H9 (cell line): ENCODE results near the gene LRRN3. TPM values are rescaled to one million over a fixed set of nuclear protein-coding genes. Genes with fewer than 3 reads are reported as not detected.

ENCODE experiments used
- DNase-seq: peaks from one replicate; pipeline ENCODE4 v3.0.0-alpha.2; 2017
- H2AFZ ChIP-seq: one replicate; pipeline ENCODE4 v1.6.1; 2013; ENCODE audit warnings: mild to moderate bottlenecking, low read length, control low read depth, moderate library complexity
- H2AK5ac ChIP-seq: 2 replicates; pipeline ENCODE4 v1.6.1; 2013; ENCODE audit warnings: low read length, control low read depth, mixed read lengths; ENCODE audit not compliant: insufficient read length
- H2BK120ac ChIP-seq: one replicate; pipeline ENCODE4 v1.6.1; 2013; ENCODE audit warnings: low read depth, mild to moderate bottlenecking, low read length, control low read depth, inconsistent platforms; ENCODE audit not compliant: poor library complexity, severe bottlenecking
- H2BK12ac ChIP-seq: 2 replicates; pipeline ENCODE4 v1.6.1; 2013; ENCODE audit warnings: low read length, control low read depth, mixed read lengths, low read depth; ENCODE audit not compliant: insufficient read length
- H2BK15ac ChIP-seq: 2 replicates; pipeline ENCODE4 v1.6.1; 2013; ENCODE audit warnings: low read depth, low read length, control low read depth
- H2BK20ac ChIP-seq: one replicate; pipeline ENCODE4 v1.6.1; 2013; ENCODE audit warnings: low read depth, mild to moderate bottlenecking, low read length, control low read depth, inconsistent platforms; ENCODE audit not compliant: poor library complexity, severe bottlenecking
- H2BK5ac ChIP-seq: 2 replicates; pipeline ENCODE4 v1.6.1; 2013; ENCODE audit warnings: low read length, control low read depth, mixed read lengths; ENCODE audit not compliant: insufficient read length
- H3K14ac ChIP-seq: 2 replicates; pipeline ENCODE4 v1.6.1; 2013; ENCODE audit warnings: low read length, control low read depth; ENCODE audit not compliant: insufficient read depth
- H3K18ac ChIP-seq: 2 replicates; pipeline ENCODE4 v1.6.1; 2013; ENCODE audit warnings: low read depth, mild to moderate bottlenecking, mixed read lengths, low read length, control low read depth; ENCODE audit not compliant: insufficient read length
- H3K23ac ChIP-seq: 2 replicates; pipeline ENCODE4 v1.6.1; 2013; ENCODE audit warnings: low read length, control low read depth, mixed read lengths, low read depth; ENCODE audit not compliant: insufficient read length
- H3K23me2 ChIP-seq: 2 replicates; pipeline ENCODE4 v1.6.1; 2013; ENCODE audit warnings: low read depth, mild to moderate bottlenecking, mixed read lengths, low read length, control low read depth; ENCODE audit not compliant: insufficient read length, poor library complexity, severe bottlenecking
- H3K27ac ChIP-seq: 2 replicates; pipeline ENCODE4 v1.5.1; 2013; ENCODE audit warnings: low read length, control low read depth, mixed read lengths, low read depth; ENCODE audit not compliant: insufficient read length
- H3K27me3 ChIP-seq: 2 replicates; pipeline ENCODE4 v1.6.1; 2013; ENCODE audit warnings: low read length, control low read depth, inconsistent platforms; ENCODE audit not compliant: insufficient read depth
- H3K4ac ChIP-seq: 2 replicates; pipeline ENCODE4 v1.6.1; 2013; ENCODE audit warnings: low read depth, mild to moderate bottlenecking, control low read depth, inconsistent platforms, low read length, moderate library complexity
- H3K4me1 ChIP-seq: 2 replicates; pipeline ENCODE4 v1.6.1; 2013; ENCODE audit warnings: low read length, control low read depth, inconsistent platforms; ENCODE audit not compliant: insufficient read depth
- H3K4me2 ChIP-seq: 2 replicates; pipeline ENCODE4 v1.6.1; 2013; ENCODE audit warnings: low read length, control low read depth, mixed read lengths; ENCODE audit not compliant: insufficient read length, insufficient read depth
- H3K56ac ChIP-seq: 2 replicates; pipeline ENCODE4 v1.6.1; 2013; ENCODE audit warnings: low read depth, mild to moderate bottlenecking, mixed read lengths, low read length, control low read depth; ENCODE audit not compliant: insufficient read length
- H3K79me1 ChIP-seq: 2 replicates; pipeline ENCODE4 v1.6.1; 2013; ENCODE audit warnings: low read depth, mild to moderate bottlenecking, moderate library complexity, low read length, control low read depth, inconsistent platforms; ENCODE audit not compliant: insufficient read depth, poor library complexity, severe bottlenecking
- H3K79me2 ChIP-seq: 2 replicates; pipeline ENCODE4 v1.6.1; 2013; ENCODE audit warnings: low read length, control low read depth, inconsistent platforms; ENCODE audit not compliant: insufficient read depth
- H3K9ac ChIP-seq: 2 replicates; pipeline ENCODE4 v1.6.1; 2013; ENCODE audit warnings: low read length, control low read depth, mixed read lengths; ENCODE audit not compliant: insufficient read length; ENCODE audit errors: extremely low read depth
- H3K9me3 ChIP-seq: one replicate; pipeline ENCODE4 v1.6.1; 2013; ENCODE audit warnings: low read depth, low read length, inconsistent platforms; ENCODE audit not compliant: control insufficient read depth
- H3T11ph ChIP-seq: one replicate; pipeline ENCODE4 v1.6.1; 2013; ENCODE audit warnings: mild to moderate bottlenecking, low read length, control low read depth, inconsistent platforms
- H4K20me1 ChIP-seq: one replicate; pipeline ENCODE4 v1.6.1; 2013; ENCODE audit not compliant: control insufficient read depth, insufficient read length, insufficient read depth
- H4K5ac ChIP-seq: 2 replicates; pipeline ENCODE4 v1.6.1; 2013; ENCODE audit warnings: low read depth, mild to moderate bottlenecking, mixed read lengths, low read length, control low read depth; ENCODE audit not compliant: insufficient read length
- H4K8ac ChIP-seq: replicated peaks from 2 replicates; pipeline ENCODE4 v1.6.1; 2013; ENCODE audit warnings: low read length, control low read depth, mixed read lengths, low read depth; ENCODE audit not compliant: insufficient read length
- H4K91ac ChIP-seq: 2 replicates; pipeline ENCODE4 v1.6.1; 2013; ENCODE audit warnings: low read depth, mild to moderate bottlenecking, moderate library complexity, mixed read lengths, low read length, control low read depth; ENCODE audit not compliant: insufficient read length
- H3K27ac Mint-ChIP-seq, 3 experiments: 2 replicates in 2 of 3; 3 replicates in 1 of 3; pipeline ENCODE4 v1.8.0; 2020 to 2021; ENCODE audit warnings: mixed read lengths in 3 of 3, mild to moderate bottlenecking in 1 of 3, moderate library complexity in 1 of 3
- H3K27me3 Mint-ChIP-seq: 2 replicates; pipeline ENCODE4 v1.8.0; 2021; ENCODE audit warnings: low read depth, mild to moderate bottlenecking, moderate library complexity, mixed read lengths
- H3K36me3 Mint-ChIP-seq, 3 experiments: 2 replicates in 2 of 3; 3 replicates in 1 of 3; pipeline ENCODE4 v1.8.0; 2020 to 2021; ENCODE audit warnings: low read depth in 3 of 3, mixed read lengths in 3 of 3; ENCODE audit not compliant: insufficient read depth in 1 of 3
- H3K4me1 Mint-ChIP-seq, 2 experiments: 2 replicates each; pipeline ENCODE4 v1.8.0; 2020; ENCODE audit warnings: mixed read lengths in 2 of 2
- H3K4me3 Mint-ChIP-seq, 2 experiments: 2 replicates in 1 of 2; 3 replicates in 1 of 2; pipeline ENCODE4 v1.8.0; 2020 to 2021; ENCODE audit warnings: mild to moderate bottlenecking in 2 of 2, mixed read lengths in 2 of 2, moderate library complexity in 1 of 2
- H3K9me3 Mint-ChIP-seq, 2 experiments: 2 replicates in 1 of 2; 3 replicates in 1 of 2; pipeline ENCODE4 v1.8.0; 2020; ENCODE audit warnings: mild to moderate bottlenecking in 2 of 2, mixed read lengths in 2 of 2, moderate library complexity in 1 of 2
- WGBS: extraction: QIAGEN DNeasy Blood & Tissue Kit; methylation state at CpG from one replicate; pipeline ENCODE4 v1.1.7; 2013; ENCODE audit warnings: missing lambda C conversion rate, low lambda C conversion rate, mixed read lengths; ENCODE audit not compliant: insufficient read length; ENCODE audit errors: extremely low coverage; 5-methylcytosine and 5-hydroxymethylcytosine counted together
- total RNA-seq: library from RNA; stranded (reverse); gene quantifications from 2 replicates; pipeline ENCODE4 v1.2.1, GENCODE V29; 2021
- TF ChIP-seq, protein P1 (sequence below): fragments of 200-600 bp; sonication (generic); conservative IDR thresholded peaks from 3 replicates; pipeline ENCODE4 v1.8.0; 2021; ENCODE audit warnings: antibody characterized with exemption, mild to moderate bottlenecking

LRRN3 gene
- total RNA-seq, 1 experiment from 2014 or later, result 0.77 TPM

GRCh38 chr7:111174510-111174909 is 83.6 kb downstream of the LRRN3 start:
- H3K79me1 ChIP-seq, result no peaks in the 10 kb centered on the region
- no peaks in the 10 kb centered on the region for H3K23me2 ChIP-seq
- no peak overlapping the region for H2BK15ac ChIP-seq
- H2BK12ac ChIP-seq, result no peak overlapping the region
- no peak overlapping the region for H3K27ac Mint-ChIP-seq
- no peak overlapping the region for H2AK5ac ChIP-seq
- H2AFZ ChIP-seq, result no peak overlapping the region
- no peaks in the 10 kb centered on the region; a peak in 2 of 5 replicates for H3K9me3 Mint-ChIP-seq
- no peaks in the 10 kb centered on the region for H3K27me3 ChIP-seq
- H3K79me2 ChIP-seq, result no peaks in the 10 kb centered on the region
- H3K4ac ChIP-seq, result no peak overlapping the region
- H3K9me3 ChIP-seq, result no peaks in the 10 kb centered on the region
- no peaks in the 10 kb centered on the region for H3K36me3 Mint-ChIP-seq
- no peak overlapping the region for H3K14ac ChIP-seq
- no peak overlapping the region for H2BK5ac ChIP-seq
- H4K5ac ChIP-seq, result no peak overlapping the region
- H4K20me1 ChIP-seq, result no peaks in the 10 kb centered on the region
- H3K23ac ChIP-seq, result no peak overlapping the region
- H4K8ac ChIP-seq, result no peak overlapping the region
- no peak overlapping the region for H3K56ac ChIP-seq
- WGBS, result no CpG with 5 or more reads among the region's 3 CpGs
- TF ChIP-seq, protein P1, sequence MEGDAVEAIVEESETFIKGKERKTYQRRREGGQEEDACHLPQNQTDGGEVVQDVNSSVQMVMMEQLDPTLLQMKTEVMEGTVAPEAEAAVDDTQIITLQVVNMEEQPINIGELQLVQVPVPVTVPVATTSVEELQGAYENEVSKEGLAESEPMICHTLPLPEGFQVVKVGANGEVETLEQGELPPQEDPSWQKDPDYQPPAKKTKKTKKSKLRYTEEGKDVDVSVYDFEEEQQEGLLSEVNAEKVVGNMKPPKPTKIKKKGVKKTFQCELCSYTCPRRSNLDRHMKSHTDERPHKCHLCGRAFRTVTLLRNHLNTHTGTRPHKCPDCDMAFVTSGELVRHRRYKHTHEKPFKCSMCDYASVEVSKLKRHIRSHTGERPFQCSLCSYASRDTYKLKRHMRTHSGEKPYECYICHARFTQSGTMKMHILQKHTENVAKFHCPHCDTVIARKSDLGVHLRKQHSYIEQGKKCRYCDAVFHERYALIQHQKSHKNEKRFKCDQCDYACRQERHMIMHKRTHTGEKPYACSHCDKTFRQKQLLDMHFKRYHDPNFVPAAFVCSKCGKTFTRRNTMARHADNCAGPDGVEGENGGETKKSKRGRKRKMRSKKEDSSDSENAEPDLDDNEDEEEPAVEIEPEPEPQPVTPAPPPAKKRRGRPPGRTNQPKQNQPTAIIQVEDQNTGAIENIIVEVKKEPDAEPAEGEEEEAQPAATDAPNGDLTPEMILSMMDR, result no peak
- no peak overlapping the region for H2BK20ac ChIP-seq
- no peaks in the 10 kb centered on the region for H3K4me1 ChIP-seq
- no peak overlapping the region for H2BK120ac ChIP-seq
- no peak overlapping the region for H3K4me2 ChIP-seq
- H3K9ac ChIP-seq, result no peak overlapping the region
- DNase-seq, result no peak
- H3K27ac ChIP-seq, result no peak overlapping the region
- no peak overlapping the region for H3K18ac ChIP-seq
- no peak overlapping the region for H3K4me3 Mint-ChIP-seq
- no peak overlapping the region for H3T11ph ChIP-seq
- H4K91ac ChIP-seq, result no peak overlapping the region
- H3K4me1 Mint-ChIP-seq, result no peaks in the 10 kb centered on the region
- H3K27me3 Mint-ChIP-seq, result no peaks in the 10 kb centered on the region
